Lower leg skin (tissue), 4 donors: Measurements from ENCODE around the gene BARX2. TPM values are rescaled to one million over a fixed set of nuclear protein-coding genes. Genes with fewer than 3 reads are reported as not detected.
"Not testable (repeated sequence)": the region's sequence is repeated elsewhere in the genome, so short reads cannot be mapped to it uniquely, and the experiment has no call there.

Source experiments
- DNase-seq, 2 donors: peaks; one replicate each; pipeline ENCODE4 v3.0.0-alpha.2; 2019; ENCODE audit warnings: low spot score in 2 of 2
- H3K4me3 ChIP-seq: fragments of 200-600 bp; sonication (generic); 2 replicates; pipeline ENCODE4 v1.5.1; 2017; ENCODE audit warnings: mild to moderate bottlenecking, low read depth; ENCODE audit not compliant: poor library complexity, severe bottlenecking
- CTCF ChIP-seq, 3 donors: fragments of 450-650 bp; IDR thresholded peaks; one replicate each; pipeline ENCODE4 v1.5.1; 2016; ENCODE audit warnings: antibody characterized with exemption in 3 of 3, mild to moderate bottlenecking in 3 of 3, moderate library complexity in 2 of 3
- POLR2A ChIP-seq, 2 donors: fragments of 450-650 bp; IDR thresholded peaks; one replicate each; pipeline ENCODE4 v1.6.1; 2016 to 2017; ENCODE audit warnings: antibody characterized with exemption in 2 of 2, mild to moderate bottlenecking in 1 of 2, moderate library complexity in 1 of 2
- WGBS, 2 donors: methylation state at CpG; one replicate each; pipeline ENCODE4 v1.1.5; 2018; 5-methylcytosine and 5-hydroxymethylcytosine counted together
- intact Hi-C: fragments of 100-400 bp; cut with DNase I; formaldehyde crosslinking; loops from one replicate; pipeline ENCODE4 v1.15.0; 2023; ENCODE audit warnings: low total_unique reads
- total RNA-seq, 4 donors: library from RNA; depleted of rRNA; stranded (reverse); fragments of >200 nt; gene quantifications; one replicate each; pipeline ENCODE4 v1.1.0, GENCODE V29; 2016

The BARX2 gene
- total RNA-seq, 4 donors from 2014 or later, result 9.4 to 31.1 (median 14.1) TPM

- intact Hi-C loops, result loop anchor here (5.0 kb wide), 1 partner anchor 217 kb away; no protein-coding TSS in a partner anchor
- no peak overlapping the region for H3K4me3 ChIP-seq
- TF ChIP-seq CTCF (IDR thresholded peaks at IDR 0.05) (no peak), POLR2A (IDR thresholded peaks at IDR 0.05) (no peak)
- no peak for DNase-seq
Measured at GRCh38 chr11:129333873-129334272, 41.8 kb upstream of the BARX2 start.

GRCh38 chr11:129344301-129344940, 31.2 kb upstream of the BARX2 start:
- 92 to 94% methylated on average over 18 to 23 of the region's 23 CpGs for WGBS, 2 donors
- intact Hi-C loops, H3K4me3 ChIP-seq, DNase-seq: not testable (repeated sequence)

- no peak for TF ChIP-seq POLR2A (IDR thresholded peaks at IDR 0.05)
- no peak for TF ChIP-seq CTCF (IDR thresholded peaks at IDR 0.05)
- H3K4me3 ChIP-seq, result no peak overlapping the region
- no peak for DNase-seq
- 77 to 90% methylated on average over 2 of the region's 2 CpGs for WGBS, 2 donors
- intact Hi-C loops, result no loop called here
Measured at GRCh38 chr11:129346916-129347315, 28.7 kb upstream of the BARX2 start.

- no peak for DNase-seq
- intact Hi-C loops, result no loop called here
- TF ChIP-seq POLR2A (IDR thresholded peaks at IDR 0.05), result no peak
- TF ChIP-seq CTCF (IDR thresholded peaks at IDR 0.05), result no peak
- no peak overlapping the region for H3K4me3 ChIP-seq
Measured at GRCh38 chr11:129348813-129349212, 26.8 kb upstream of the BARX2 start.

GRCh38 chr11:129352676-129353075, 23.0 kb upstream of the BARX2 start:
- TF ChIP-seq CTCF (IDR thresholded peaks at IDR 0.05) (no peak), POLR2A (IDR thresholded peaks at IDR 0.05) (no peak)
- DNase-seq, result no peak
- intact Hi-C loops, result no loop called here
- H3K4me3 ChIP-seq, result no peak overlapping the region
- 88% methylated on average over 3 of the region's 3 CpGs for WGBS, 2 donors

GRCh38 chr11:129354691-129355090, 21.0 kb upstream of the BARX2 start:
- intact Hi-C loops, result no loop called here
- WGBS, 2 donors, result 77 to 84% methylated on average over 4 of the region's 4 CpGs
- no peak for DNase-seq
- TF ChIP-seq CTCF (IDR thresholded peaks at IDR 0.05), result no peak
- TF ChIP-seq POLR2A (IDR thresholded peaks at IDR 0.05), result no peak
- no peak overlapping the region for H3K4me3 ChIP-seq
